SK-N-SH (cell line): ENCODE data around the gene CCNG2. TPM values are rescaled to one million over a fixed set of nuclear protein-coding genes. Genes with fewer than 3 reads are reported as not detected.

Experiments
- CTCF ChIA-PET: fragments of 300-600, 350-600 bp; formaldehyde crosslinking; extraction: SDS; loops from one replicate; lab custom pipeline; 2021; lab: Yijun Ruan, JAX
- POLR2A ChIA-PET: fragments of 350-600 bp; sonication (Branson Sonifier 250); formaldehyde crosslinking; extraction: SDS; loops from one replicate; lab custom pipeline; 2020; ENCODE audit warnings: antibody characterized with exemption, inconsistent platforms; lab: Yijun Ruan, JAX
- DNase-seq: peaks from one replicate; pipeline ENCODE4 v3.0.0; 2012
- H2AFZ ChIP-seq: fragments of 200-600 bp; sonication (generic); 2 replicates; pipeline ENCODE4 v1.8.1; 2016; ENCODE audit warnings: antibody characterized with exemption, mild to moderate bottlenecking, low read depth
- H3F3A ChIP-seq: fragments of 200-600 bp; sonication (generic); replicated peaks from 2 replicates; pipeline ENCODE3; 2016; ENCODE audit warnings: antibody characterized with exemption, mild to moderate bottlenecking; ENCODE audit not compliant: insufficient read depth
- H3K27ac ChIP-seq, 2 experiments: fragments of 200-500 bp in 1 of 2; fragments of 200-600 bp in 1 of 2; sonication (Bioruptor generic) in 1 of 2; sonication (generic), shearing (Covaris generic) in 1 of 2; 2 replicates each; pipeline versions ENCODE4 v1.5.1 to v1.6.1; 2014 to 2016; ENCODE audit warnings: low read depth in 2 of 2, inconsistent platforms in 1 of 2, low read length in 1 of 2, mild to moderate bottlenecking in 1 of 2, mixed read lengths in 1 of 2
- H3K27me3 ChIP-seq: fragments of 200-600 bp; sonication (generic), shearing (Covaris generic); 2 replicates; pipeline ENCODE4 v1.6.1; 2016; ENCODE audit warnings: mixed run types; ENCODE audit not compliant: insufficient read depth
- H3K36me3 ChIP-seq, 2 experiments: fragments of 200-500 bp in 1 of 2; fragments of 200-600 bp in 1 of 2; sonication (Bioruptor generic) in 1 of 2; sonication (generic) in 1 of 2; replicated peaks in 1 of 2; 2 replicates each; pipeline versions ENCODE3 to v1.5.1; 2014 to 2016; ENCODE audit warnings: low read length in 1 of 2, mild to moderate bottlenecking in 1 of 2; ENCODE audit not compliant: insufficient read depth in 2 of 2, control insufficient read depth in 1 of 2
- H3K4me1 ChIP-seq, 2 experiments: fragments of 200-500 bp in 1 of 2; fragments of 200-600 bp in 1 of 2; sonication (Bioruptor generic) in 1 of 2; sonication (generic), shearing (Covaris generic) in 1 of 2; 2 replicates each; pipeline versions ENCODE4 v1.5.1 to v1.6.1; 2014 to 2016; ENCODE audit warnings: low read depth in 1 of 2, low read length in 1 of 2, mixed run types in 1 of 2; ENCODE audit not compliant: insufficient read depth in 2 of 2, control insufficient read depth in 1 of 2
- H3K4me2 ChIP-seq: fragments of 200-600 bp; sonication (generic), shearing (Covaris generic); 2 replicates; pipeline ENCODE4 v1.6.1; 2017; ENCODE audit warnings: mixed run types
- H3K4me3 ChIP-seq, 2 experiments: fragments of 200-500 bp in 1 of 2; fragments of 200-600 bp in 1 of 2; sonication (Bioruptor generic) in 1 of 2; sonication (generic), shearing (Covaris generic) in 1 of 2; 2 replicates each; pipeline versions ENCODE4 v1.5.1 to v1.8.1; 2014 to 2016; ENCODE audit warnings: low read depth in 2 of 2, inconsistent platforms in 1 of 2, low read length in 1 of 2, mild to moderate bottlenecking in 1 of 2, mixed read lengths in 1 of 2, moderate library complexity in 1 of 2
- H3K79me2 ChIP-seq: fragments of 200-600 bp; sonication (generic); 2 replicates; pipeline ENCODE4 v1.8.1; 2017; ENCODE audit warnings: mild to moderate bottlenecking; ENCODE audit not compliant: insufficient read depth
- H3K9ac ChIP-seq: fragments of 200-600 bp; sonication (generic); 2 replicates; pipeline ENCODE4 v1.6.1; 2017; ENCODE audit warnings: mixed run types
- H3K9me2 ChIP-seq: fragments of 200-600 bp; sonication (generic); 2 replicates; pipeline ENCODE4 v1.6.1; 2017; ENCODE audit warnings: mixed run types
- H3K9me3 ChIP-seq: fragments of 200-600 bp; sonication (generic); 2 replicates; pipeline ENCODE4 v1.6.1; 2017; ENCODE audit warnings: mixed run types, mild to moderate bottlenecking, moderate library complexity
- H4K20me1 ChIP-seq: fragments of 200-600 bp; sonication (generic); 2 replicates; pipeline ENCODE4 v1.6.1; 2017; ENCODE audit warnings: mild to moderate bottlenecking, mixed run types; ENCODE audit not compliant: insufficient read depth
- CHD2 ChIP-seq: fragments of 150-350 bp; IDR thresholded peaks from 2 replicates; pipeline ENCODE4 v1.6.1; 2018; ENCODE audit warnings: low read length; ENCODE audit not compliant: partially characterized antibody
- EP300 ChIP-seq, 2 experiments: IDR thresholded peaks; 2 replicates each; pipeline versions ENCODE4 v1.4.0 to v1.6.1; 2012; ENCODE audit warnings: borderline replicate concordance in 1 of 2, low read depth in 1 of 2, low read length in 1 of 2
- FOSL2 ChIP-seq: IDR thresholded peaks from 2 replicates; pipeline ENCODE4 v1.4.0; 2012; ENCODE audit warnings: low read depth, mild to moderate bottlenecking, moderate library complexity, borderline replicate concordance
- GATA2 ChIP-seq: sonication (generic); formaldehyde crosslinking; IDR thresholded peaks from 2 replicates; pipeline ENCODE4 v1.5.0; 2020; ENCODE audit warnings: mild to moderate bottlenecking, missing genetic modification reagents
- MEF2A ChIP-seq: IDR thresholded peaks from 2 replicates; pipeline ENCODE4 v1.4.0; 2012; ENCODE audit warnings: low read depth, borderline replicate concordance
- PBX3 ChIP-seq: IDR thresholded peaks from 2 replicates; pipeline ENCODE4; 2012
- RAD21 ChIP-seq: IDR thresholded peaks from 2 replicates; pipeline ENCODE4 v1.6.1; 2012; ENCODE audit warnings: mild to moderate bottlenecking, low read length
- REST ChIP-seq: IDR thresholded peaks from 2 replicates; pipeline ENCODE4 v1.6.1; 2012; ENCODE audit warnings: mild to moderate bottlenecking, low read depth, low read length, moderate library complexity
- RFX5 ChIP-seq: IDR thresholded peaks from 2 replicates; pipeline ENCODE4 v1.6.1; 2012; ENCODE audit warnings: mild to moderate bottlenecking, improper control_type of control experiment, low read length
- SMC3 ChIP-seq: IDR thresholded peaks from 2 replicates; pipeline ENCODE4 v1.6.1; 2012; ENCODE audit warnings: low read depth, low read length, improper control_type of control experiment
- TEAD4 ChIP-seq: IDR thresholded peaks from 2 replicates; pipeline ENCODE4 v1.4.0; 2012; ENCODE audit warnings: mild to moderate bottlenecking, borderline replicate concordance; ENCODE audit not compliant: insufficient read depth
- USF1 ChIP-seq: IDR thresholded peaks from 2 replicates; pipeline ENCODE4 v1.4.0; 2012; ENCODE audit warnings: low read depth, borderline replicate concordance
- USF2 ChIP-seq: fragments of 150-350 bp; IDR thresholded peaks from 2 replicates; pipeline ENCODE4 v1.6.1; 2017; ENCODE audit warnings: antibody characterized with exemption, low read length, low read depth, borderline replicate concordance
- ZBTB33 ChIP-seq: IDR thresholded peaks from 2 replicates; pipeline ENCODE4 v1.4.0; 2012; ENCODE audit warnings: low read depth, borderline replicate concordance
- WGBS: methylation state at CpG from one replicate; pipeline ENCODE4 v1.1.6; 2017; ENCODE audit warnings: low lambda C conversion rate; 5-methylcytosine and 5-hydroxymethylcytosine counted together
- polyA plus RNA-seq, 3 experiments: library from polyadenylated mRNA; depleted of rRNA; stranded (reverse); fragments of >200 nt; gene quantifications; 2 replicates each; pipeline ENCODE4 v1.2.3, GENCODE V29; 2012

Gene CCNG2
- polyA plus RNA-seq, 1 of the 3 experiments (the other 2 are of a cell fraction), result 8.9 TPM

- H3K79me2 ChIP-seq, result no peaks in the 10 kb centered on the region
- H3K9me2 ChIP-seq, result no peaks in the 10 kb centered on the region
- no peak for TF ChIP-seq MEF2A
- no peak for TF ChIP-seq TEAD4
- TF ChIP-seq REST, result no peak
- no peak for TF ChIP-seq SMC3
- ChIA-PET POLR2A (no interaction called here), CTCF (interaction anchor here (0.6 to 2.1 kb wide), 4 partner anchors 9 to 451 kb away, joined by 3 to 8 read pairs (median 4); no protein-coding TSS in a partner anchor)
- H3K4me2 ChIP-seq, result no peak overlapping the region
- no peak for DNase-seq
- 70% methylated on average over 1 of the region's 1 CpG for WGBS
- H3K27me3 ChIP-seq, result peaks cover 23% of the 10 kb centered on the region
- no peak overlapping the region for H3K9ac ChIP-seq
- H3K36me3 ChIP-seq, result no peaks in the 10 kb centered on the region
- H3K27ac ChIP-seq, result no peak overlapping the region
- no peaks in the 10 kb centered on the region for H3K4me1 ChIP-seq
- H2AFZ ChIP-seq, result no peak overlapping the region
- H3F3A ChIP-seq, result no peaks in the 10 kb centered on the region
- H3K9me3 ChIP-seq, result no peaks in the 10 kb centered on the region
- H3K4me3 ChIP-seq, result no peak overlapping the region
- no peaks in the 10 kb centered on the region for H4K20me1 ChIP-seq
These were observed 52.0 kb downstream of the CCNG2 start for GRCh38 chr4:77209012-77209411.

- CTCF ChIA-PET, result interaction anchor here (2.1 kb wide), 1 partner anchor 114 kb away, joined by 8 read pairs; no protein-coding TSS in a partner anchor
- POLR2A ChIA-PET, result no interaction called here
- Histone ChIP-seq H3K9ac (no peak overlapping the region), H3K9me3 (no peaks in the 10 kb centered on the region), H2AFZ (no peak overlapping the region), H3K27me3 (peaks cover 23% of the 10 kb centered on the region), H3K79me2 (no peaks in the 10 kb centered on the region), H3K4me3 (no peak overlapping the region), H3K4me2 (no peak overlapping the region), H4K20me1 (no peaks in the 10 kb centered on the region), H3F3A (no peaks in the 10 kb centered on the region), H3K27ac (no peak overlapping the region), H3K36me3 (no peaks in the 10 kb centered on the region), H3K9me2 (no peaks in the 10 kb centered on the region), H3K4me1 (no peaks in the 10 kb centered on the region)
- WGBS, result 25% methylated on average over 2 of the region's 5 CpGs
- no peak for DNase-seq
- TF ChIP-seq REST, result no peak
- TF ChIP-seq USF2, result no peak
- no peak for TF ChIP-seq PBX3
- TF ChIP-seq GATA2 (CRISPR knock-in tag), result no peak
- no peak for TF ChIP-seq ZBTB33
- no peak for TF ChIP-seq EP300 (IDR thresholded peaks at IDR 0.05; ENCODE audit: borderline replicate concordance in 1 of 2, low read depth in 1 of 2, low read length in 1 of 2)
- TF ChIP-seq CHD2, result no peak
- no peak for TF ChIP-seq FOSL2
- no peak for TF ChIP-seq RAD21
- no peak for TF ChIP-seq RFX5
- no peak for TF ChIP-seq USF1
These were observed 52.9 kb downstream of the CCNG2 start for GRCh38 chr4:77209936-77210335.
